ENCODE measurements around the gene RPRD1B.

DNA sequence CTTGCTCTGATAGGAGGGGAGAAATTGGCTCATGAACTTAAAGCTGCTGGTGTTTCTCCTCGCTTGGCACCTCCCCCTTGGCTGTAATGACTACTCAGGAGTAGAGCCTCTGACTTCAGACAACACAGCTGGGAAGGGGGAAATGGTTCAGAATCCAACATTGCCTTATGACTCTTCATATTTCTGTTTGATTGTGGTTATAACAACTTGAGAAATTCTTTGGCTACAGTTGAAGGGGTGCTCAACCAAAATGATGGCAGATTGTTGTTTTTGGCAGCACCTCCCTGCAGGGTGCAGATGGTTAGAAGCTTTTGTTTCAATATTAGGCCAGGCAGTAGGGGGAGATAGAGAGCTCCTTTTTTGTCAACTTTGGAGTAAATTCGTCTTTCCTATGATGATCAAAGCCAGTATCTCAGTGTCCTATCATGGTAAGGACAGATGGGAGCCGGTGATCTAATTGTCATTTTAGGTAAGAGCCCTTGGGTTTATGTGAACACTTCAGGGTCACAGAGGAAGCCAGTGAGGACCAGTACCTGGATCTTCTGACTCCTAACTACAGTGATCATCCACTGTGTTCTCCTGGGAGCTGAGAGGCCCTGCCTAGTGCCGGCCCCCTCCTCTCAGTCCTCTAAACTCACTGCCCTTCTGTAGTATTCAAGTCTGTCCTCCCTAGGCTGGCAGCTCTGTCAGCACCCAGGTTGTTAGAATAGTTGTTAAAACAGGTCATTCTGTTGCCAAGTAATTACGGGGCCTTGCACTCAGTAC is 39.9 kb downstream of the RPRD1B start:
- TF ChIP-seq EZH2 (IDR thresholded peaks at IDR 0.05) (no peak), EZH2phosphoT487 (IDR thresholded peaks at IDR 0.05) (no peak)
- TF ChIP-seq, protein P1, sequence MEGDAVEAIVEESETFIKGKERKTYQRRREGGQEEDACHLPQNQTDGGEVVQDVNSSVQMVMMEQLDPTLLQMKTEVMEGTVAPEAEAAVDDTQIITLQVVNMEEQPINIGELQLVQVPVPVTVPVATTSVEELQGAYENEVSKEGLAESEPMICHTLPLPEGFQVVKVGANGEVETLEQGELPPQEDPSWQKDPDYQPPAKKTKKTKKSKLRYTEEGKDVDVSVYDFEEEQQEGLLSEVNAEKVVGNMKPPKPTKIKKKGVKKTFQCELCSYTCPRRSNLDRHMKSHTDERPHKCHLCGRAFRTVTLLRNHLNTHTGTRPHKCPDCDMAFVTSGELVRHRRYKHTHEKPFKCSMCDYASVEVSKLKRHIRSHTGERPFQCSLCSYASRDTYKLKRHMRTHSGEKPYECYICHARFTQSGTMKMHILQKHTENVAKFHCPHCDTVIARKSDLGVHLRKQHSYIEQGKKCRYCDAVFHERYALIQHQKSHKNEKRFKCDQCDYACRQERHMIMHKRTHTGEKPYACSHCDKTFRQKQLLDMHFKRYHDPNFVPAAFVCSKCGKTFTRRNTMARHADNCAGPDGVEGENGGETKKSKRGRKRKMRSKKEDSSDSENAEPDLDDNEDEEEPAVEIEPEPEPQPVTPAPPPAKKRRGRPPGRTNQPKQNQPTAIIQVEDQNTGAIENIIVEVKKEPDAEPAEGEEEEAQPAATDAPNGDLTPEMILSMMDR (IDR thresholded peaks at IDR 0.05), result peak; percentile 82
